ENCODE results near the gene SNX27. TPM values are rescaled to one million over a fixed set of nuclear protein-coding genes. Genes with fewer than 3 reads are reported as not detected.

Gene SNX27
- total RNA-seq, 1 donor from 2014 or later: 39.0 TPM

DNA sequence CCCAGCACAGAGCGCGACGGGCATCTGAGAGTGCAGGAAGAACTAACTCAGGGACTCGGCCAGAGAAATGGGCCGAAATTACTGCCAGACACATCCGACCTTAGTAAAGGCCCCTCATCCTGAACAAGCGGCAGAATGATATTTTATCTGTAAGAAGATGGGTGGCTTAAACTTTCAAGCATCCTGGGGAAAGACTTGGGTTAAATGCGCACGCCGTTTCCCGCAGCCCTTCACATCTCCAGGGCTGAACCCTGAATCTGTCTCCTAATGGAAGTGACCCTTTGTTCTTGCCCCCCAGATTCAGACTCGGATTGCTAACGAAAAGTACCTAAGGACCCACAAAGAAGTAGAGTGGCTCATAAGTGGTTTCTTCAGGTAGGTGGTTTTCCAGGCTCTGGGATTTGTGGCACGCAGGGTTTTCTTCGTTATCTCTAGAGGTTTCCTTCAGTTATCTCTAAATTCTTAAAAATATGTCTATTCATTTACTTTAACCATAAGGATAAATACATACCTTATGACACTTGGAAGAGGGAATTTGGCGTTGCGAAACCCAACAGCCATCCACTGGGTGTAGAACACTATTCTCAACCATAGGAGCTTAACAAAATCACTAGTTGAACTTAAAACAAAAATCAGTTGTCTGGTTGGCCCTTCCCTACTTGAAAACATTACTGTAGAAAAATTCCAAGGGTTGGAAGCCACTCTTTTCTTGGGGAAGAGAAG lies 110.1 kb downstream of the SNX27 start:
- TF ChIP-seq, protein P1, sequence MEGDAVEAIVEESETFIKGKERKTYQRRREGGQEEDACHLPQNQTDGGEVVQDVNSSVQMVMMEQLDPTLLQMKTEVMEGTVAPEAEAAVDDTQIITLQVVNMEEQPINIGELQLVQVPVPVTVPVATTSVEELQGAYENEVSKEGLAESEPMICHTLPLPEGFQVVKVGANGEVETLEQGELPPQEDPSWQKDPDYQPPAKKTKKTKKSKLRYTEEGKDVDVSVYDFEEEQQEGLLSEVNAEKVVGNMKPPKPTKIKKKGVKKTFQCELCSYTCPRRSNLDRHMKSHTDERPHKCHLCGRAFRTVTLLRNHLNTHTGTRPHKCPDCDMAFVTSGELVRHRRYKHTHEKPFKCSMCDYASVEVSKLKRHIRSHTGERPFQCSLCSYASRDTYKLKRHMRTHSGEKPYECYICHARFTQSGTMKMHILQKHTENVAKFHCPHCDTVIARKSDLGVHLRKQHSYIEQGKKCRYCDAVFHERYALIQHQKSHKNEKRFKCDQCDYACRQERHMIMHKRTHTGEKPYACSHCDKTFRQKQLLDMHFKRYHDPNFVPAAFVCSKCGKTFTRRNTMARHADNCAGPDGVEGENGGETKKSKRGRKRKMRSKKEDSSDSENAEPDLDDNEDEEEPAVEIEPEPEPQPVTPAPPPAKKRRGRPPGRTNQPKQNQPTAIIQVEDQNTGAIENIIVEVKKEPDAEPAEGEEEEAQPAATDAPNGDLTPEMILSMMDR (IDR thresholded peaks at IDR 0.05): no peak
- no peaks in the 10 kb centered on the region for H3K9me3 Mint-ChIP-seq (ENCODE audit: low read depth)

DNA sequence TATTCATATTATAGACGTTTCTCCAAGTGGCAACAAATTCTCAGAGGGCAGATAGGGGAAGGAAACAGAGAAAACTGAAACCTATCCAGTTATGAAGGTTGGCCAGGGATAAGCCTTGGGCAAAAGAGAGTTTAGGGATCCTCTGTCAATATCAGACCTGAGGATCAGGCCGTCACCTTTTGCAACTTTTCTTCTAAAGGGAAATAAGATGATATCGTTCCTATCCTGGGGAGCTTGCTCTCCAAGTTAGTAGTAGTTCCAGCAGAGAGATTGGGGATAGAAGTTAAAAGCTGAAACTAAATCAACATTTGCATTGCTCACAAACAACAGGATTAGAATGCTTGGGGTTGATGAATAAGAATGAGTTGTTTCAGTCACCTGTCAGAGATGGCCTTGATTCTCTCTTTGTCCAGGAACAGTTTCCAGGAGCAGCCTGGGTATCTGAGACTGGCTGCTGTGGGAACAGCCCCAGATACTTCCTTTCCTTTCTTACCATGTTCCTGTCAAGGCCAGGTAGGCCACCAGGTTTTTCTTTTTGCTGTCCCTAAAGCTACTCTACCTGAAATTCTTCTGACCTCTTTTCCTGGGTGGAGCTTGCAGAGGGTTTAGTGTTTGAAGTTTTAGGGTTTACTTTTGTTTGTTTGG lies 112.0 kb downstream of the SNX27 start:
- Mint-ChIP-seq H3K4me3 (ENCODE audit: unreplicated experiment) (no peak overlapping the region), H3K36me3 (ENCODE audit: low read depth) (peaks cover 3% of the 10 kb centered on the region), H3K4me1 (ENCODE audit: low read depth) (peaks cover 28% of the 10 kb centered on the region), H3K9me3 (ENCODE audit: low read depth) (no peaks in the 10 kb centered on the region), H3K27ac (ENCODE audit: unreplicated experiment) (no peak overlapping the region), H3K27me3 (ENCODE audit: low read depth) (peaks cover 12% of the 10 kb centered on the region)
- TF ChIP-seq, protein P1 (IDR thresholded peaks at IDR 0.05): no peak
- no peak for DNase-seq (ENCODE audit: low spot score)

More for the DNA sequence above, 110.1 kb downstream of the SNX27 start:
- Mint-ChIP-seq H3K4me1 (ENCODE audit: low read depth) (peaks cover 35% of the 10 kb centered on the region), H3K4me3 (ENCODE audit: unreplicated experiment) (peak overlapping the region; percentile 73), H3K27me3 (ENCODE audit: low read depth) (peaks cover 24% of the 10 kb centered on the region), H3K27ac (ENCODE audit: unreplicated experiment) (no peak overlapping the region), H3K36me3 (ENCODE audit: low read depth) (peaks cover 5% of the 10 kb centered on the region)
- DNase-seq (ENCODE audit: low spot score): no peak

DNA sequence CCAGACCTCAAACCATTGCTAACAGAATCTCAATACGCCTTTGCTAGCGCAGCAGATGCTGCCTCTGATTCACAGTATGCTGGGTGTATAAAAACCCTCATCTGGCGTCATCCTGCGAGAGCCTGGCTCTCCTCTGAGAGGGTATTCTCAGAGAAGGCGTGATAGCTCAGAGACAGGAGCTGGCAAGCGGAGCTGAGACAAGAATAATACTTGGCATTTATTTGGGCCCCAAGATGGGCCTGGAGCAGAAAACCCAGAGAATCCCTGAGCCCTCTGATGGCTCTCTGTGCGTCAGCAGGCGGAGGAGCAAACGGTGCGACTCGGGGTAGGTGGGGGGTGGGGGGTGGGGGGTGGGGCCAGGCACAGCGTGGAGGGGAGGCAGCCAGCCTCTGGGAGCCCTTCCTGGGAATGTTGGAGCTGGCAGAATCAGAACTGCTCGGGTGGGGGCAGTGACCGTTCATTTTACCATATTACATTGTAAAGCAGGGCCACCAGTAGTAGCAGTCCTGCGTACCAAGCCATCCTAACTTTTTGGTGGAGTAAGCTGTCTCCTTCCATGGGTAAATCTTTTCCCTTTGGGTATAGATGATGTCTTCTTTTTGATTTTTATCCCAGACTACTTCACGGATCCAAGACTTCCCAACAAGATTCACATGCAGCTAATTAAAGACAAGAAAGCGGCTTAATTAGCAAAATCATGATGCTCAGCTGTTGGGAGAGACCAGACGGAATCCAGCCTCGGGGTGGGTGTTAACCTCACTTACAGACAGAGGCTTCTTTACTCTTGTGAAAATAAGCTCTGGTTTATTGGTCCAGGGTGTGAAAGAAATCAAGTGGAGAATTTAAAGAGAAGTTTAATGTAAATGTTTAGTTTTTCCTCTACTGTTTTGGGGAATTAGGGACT lies 116.6 kb downstream of the SNX27 start:
- no peak for DNase-seq (ENCODE audit: low spot score)
- Mint-ChIP-seq H3K27ac (ENCODE audit: unreplicated experiment) (no peak overlapping the region), H3K4me3 (ENCODE audit: unreplicated experiment) (peak overlapping the region; percentile 43), H3K36me3 (ENCODE audit: low read depth) (peaks cover 3% of the 10 kb centered on the region), H3K27me3 (ENCODE audit: low read depth) (peaks cover 12% of the 10 kb centered on the region), H3K9me3 (ENCODE audit: low read depth) (no peaks in the 10 kb centered on the region), H3K4me1 (ENCODE audit: low read depth) (peaks cover 10% of the 10 kb centered on the region)
- TF ChIP-seq, protein P1 (IDR thresholded peaks at IDR 0.05): no peak

DNA sequence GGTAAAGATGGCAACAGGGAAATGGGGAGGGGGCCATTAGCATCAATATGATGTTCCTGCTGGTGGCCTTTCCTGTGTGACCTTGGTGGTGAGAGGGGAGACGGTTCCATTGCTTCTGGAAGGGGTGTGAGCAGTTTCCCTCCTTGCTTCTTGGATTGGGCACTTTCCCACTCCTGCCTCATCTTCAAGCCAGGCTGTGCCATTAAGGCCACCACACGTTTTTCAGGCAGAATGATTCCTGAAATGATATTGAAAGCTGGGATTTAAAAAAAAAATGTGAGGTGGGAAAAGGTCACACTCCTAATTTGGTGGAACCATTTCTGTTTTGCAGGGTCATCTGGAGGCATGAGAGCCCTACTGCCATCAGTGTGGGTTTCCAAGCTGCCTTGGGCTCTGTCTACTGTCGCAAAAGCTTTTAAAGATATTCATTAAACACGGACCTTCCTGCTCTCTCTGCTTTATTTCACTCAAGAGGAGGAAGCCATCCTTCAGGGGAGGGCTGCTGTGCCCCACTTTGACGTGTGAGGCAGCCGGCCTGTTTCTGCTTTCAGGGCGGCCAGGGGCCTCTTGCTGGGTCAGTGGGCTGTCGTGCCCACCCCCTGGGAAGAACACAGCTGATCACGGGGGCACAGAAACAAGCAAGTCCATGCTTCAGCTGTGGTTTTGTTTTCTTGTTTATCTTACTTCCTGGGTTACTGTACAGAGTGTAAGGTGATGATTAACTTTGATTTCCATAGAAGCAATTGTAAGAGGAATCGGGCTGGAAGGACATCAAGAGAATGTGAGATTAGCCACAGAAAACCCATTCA lies 117.5 kb downstream of the SNX27 start:
- Mint-ChIP-seq H3K4me1 (ENCODE audit: low read depth) (peaks cover 10% of the 10 kb centered on the region), H3K36me3 (ENCODE audit: low read depth) (peaks cover 3% of the 10 kb centered on the region), H3K27me3 (ENCODE audit: low read depth) (peaks cover 12% of the 10 kb centered on the region), H3K4me3 (ENCODE audit: unreplicated experiment) (no peak overlapping the region), H3K27ac (ENCODE audit: unreplicated experiment) (no peak overlapping the region), H3K9me3 (ENCODE audit: low read depth) (no peaks in the 10 kb centered on the region)
- no peak for DNase-seq (ENCODE audit: low spot score)
- TF ChIP-seq, protein P1 (IDR thresholded peaks at IDR 0.05): no peak
